WERI-Rb-1 (cell line): ENCODE results near the gene CDC20.
"Not testable (repeated sequence)": the region's sequence is repeated elsewhere in the genome, so short reads cannot be mapped to it uniquely, and the experiment has no call there.

ENCODE experiments used
- DNase-seq: peaks from one replicate; pipeline ENCODE4 v3.0.0-alpha.2; 2020
- H3K27ac ChIP-seq: fragments of 250-450 bp; sonication (Bioruptor Pico); 2 replicates; pipeline ENCODE4 v1.5.1; 2020; ENCODE audit warnings: mild to moderate bottlenecking, moderate library complexity
- H3K27me3 ChIP-seq: fragments of 250-450 bp; sonication (Bioruptor Pico); 2 replicates; pipeline ENCODE4 v1.5.1; 2021; ENCODE audit warnings: mild to moderate bottlenecking, low read depth, moderate library complexity; ENCODE audit not compliant: insufficient read depth, severe bottlenecking
- H3K36me3 ChIP-seq: fragments of 250-450 bp; sonication (Bioruptor Pico); 2 replicates; pipeline ENCODE4 v1.5.1; 2020; ENCODE audit warnings: mild to moderate bottlenecking, moderate library complexity
- H3K4me3 ChIP-seq: 2 replicates; pipeline ENCODE4 v1.5.1; 2011; ENCODE audit warnings: low read depth, mild to moderate bottlenecking, control low read depth, low read length
- H3K9me3 ChIP-seq: fragments of 250-450 bp; sonication (Bioruptor Pico); 2 replicates; pipeline ENCODE4 v1.5.1; 2021; ENCODE audit warnings: mild to moderate bottlenecking, moderate library complexity; ENCODE audit not compliant: severe bottlenecking
- CTCF ChIP-seq: IDR thresholded peaks from 2 replicates; pipeline ENCODE4 v1.5.1; 2011; ENCODE audit warnings: low read depth, mild to moderate bottlenecking, control low read depth, inconsistent platforms, low read length

CDC20 gene

DNA sequence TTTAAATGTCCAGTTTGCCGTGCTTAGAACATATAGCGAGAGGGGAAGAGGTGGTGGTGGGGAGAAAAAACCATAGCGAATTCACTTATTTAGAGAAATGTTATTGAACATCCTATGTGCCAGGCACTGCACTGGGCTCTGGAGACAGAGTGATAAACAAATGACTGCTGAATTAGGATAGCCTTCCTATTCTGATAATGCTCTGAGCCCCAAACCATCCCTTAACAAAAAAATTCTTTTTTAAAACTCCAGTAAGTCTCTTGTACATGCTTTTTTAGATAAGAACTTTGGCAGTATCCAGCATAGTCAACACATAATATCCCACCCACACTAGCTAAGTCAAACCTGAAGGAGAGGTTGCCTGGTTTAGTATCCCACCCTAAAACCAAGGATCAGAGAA lies 39.4 kb downstream of the CDC20 start:
- Histone ChIP-seq H3K36me3 (peaks cover 7% of the 10 kb centered on the region), H3K27me3 (no peaks in the 10 kb centered on the region), H3K27ac (no peak overlapping the region), H3K9me3 (no peaks in the 10 kb centered on the region), H3K4me3 (no peak overlapping the region)
- no peak for TF ChIP-seq CTCF
- no peak for DNase-seq

GRCh38 chr1:43400441-43400840 lies 41.7 kb downstream of the CDC20 start:
- not testable (repeated sequence) for H3K27me3 ChIP-seq, H3K9me3 ChIP-seq, DNase-seq, H3K4me3 ChIP-seq, H3K27ac ChIP-seq
- H3K36me3 ChIP-seq: peaks cover 22% of the 10 kb centered on the region

DNA sequence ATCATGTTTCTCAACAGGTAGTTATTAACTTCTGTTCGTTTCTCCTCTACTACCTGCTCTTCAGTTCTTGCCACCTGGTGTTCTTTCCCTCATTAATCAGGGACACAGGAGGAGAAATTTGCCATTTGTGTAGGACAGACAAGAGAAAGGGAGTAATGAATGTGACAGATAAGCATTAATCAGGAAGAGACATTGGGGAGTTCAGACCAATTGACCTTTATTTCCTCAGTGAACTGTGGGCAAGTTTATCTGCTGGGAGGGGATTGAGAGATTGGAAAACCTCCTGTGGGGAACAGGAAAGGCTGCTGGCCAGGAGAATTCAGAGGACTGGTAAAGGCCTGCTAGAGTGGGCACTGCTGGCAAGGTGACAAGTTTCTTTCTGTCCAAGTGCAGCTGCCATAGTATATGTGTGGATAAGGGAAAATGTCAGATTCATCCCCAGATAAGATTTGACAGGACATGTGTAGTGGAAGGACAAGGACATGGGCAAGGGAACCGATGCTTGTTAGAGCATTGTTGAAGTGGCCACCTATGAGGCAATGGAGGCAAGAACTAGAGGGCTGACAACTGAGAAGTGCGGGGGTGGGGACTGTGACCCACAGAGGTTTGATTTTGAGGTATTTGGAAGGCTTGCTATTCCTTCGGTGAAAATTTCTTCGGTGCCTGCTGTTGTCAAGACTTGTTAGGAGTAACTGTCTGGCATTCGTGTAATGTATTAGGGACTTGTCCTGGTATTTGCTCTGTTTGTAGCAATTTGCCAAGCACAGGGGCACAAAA lies 43.5 kb downstream of the CDC20 start:
- TF ChIP-seq CTCF: no peak
- no peak overlapping the region for H3K27ac ChIP-seq
- H3K9me3 ChIP-seq: no peaks in the 10 kb centered on the region
- no peak overlapping the region for H3K4me3 ChIP-seq
- no peak for DNase-seq
- peaks cover 39% of the 10 kb centered on the region for H3K36me3 ChIP-seq
- no peaks in the 10 kb centered on the region for H3K27me3 ChIP-seq

DNA sequence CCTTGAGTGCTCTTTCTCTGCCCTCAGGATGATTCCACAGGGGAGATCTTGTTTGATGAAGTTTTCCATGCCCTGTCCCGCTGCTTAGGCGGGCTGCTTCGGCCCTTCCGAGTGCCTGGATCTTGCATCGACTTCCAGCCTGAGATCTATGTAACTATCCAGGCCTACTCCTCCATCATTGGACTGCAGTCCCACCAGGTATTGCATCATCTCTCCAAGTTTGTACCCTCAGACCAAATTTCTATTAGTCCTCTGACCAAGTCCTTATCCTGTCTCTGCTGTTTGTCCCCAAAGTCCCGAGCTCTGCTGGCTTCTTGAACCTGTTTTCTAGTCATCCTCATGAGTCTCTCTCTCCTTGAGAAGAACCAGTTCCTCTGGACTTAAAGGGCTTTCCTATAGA lies 45.6 kb downstream of the CDC20 start:
- Histone ChIP-seq H3K4me3 (no peak overlapping the region), H3K36me3 (peaks cover 51% of the 10 kb centered on the region), H3K9me3 (no peaks in the 10 kb centered on the region), H3K27ac (no peak overlapping the region), H3K27me3 (no peaks in the 10 kb centered on the region)
- no peak for DNase-seq
- TF ChIP-seq CTCF: no peak

GRCh38 chr1:43405219-43405875 lies 46.6 kb downstream of the CDC20 start:
- no peak for TF ChIP-seq CTCF
- Histone ChIP-seq H3K4me3 (no peak overlapping the region), H3K27ac (no peak overlapping the region), H3K27me3 (no peaks in the 10 kb centered on the region), H3K9me3 (no peaks in the 10 kb centered on the region), H3K36me3 (peaks cover 58% of the 10 kb centered on the region)
- no peak for DNase-seq

DNA sequence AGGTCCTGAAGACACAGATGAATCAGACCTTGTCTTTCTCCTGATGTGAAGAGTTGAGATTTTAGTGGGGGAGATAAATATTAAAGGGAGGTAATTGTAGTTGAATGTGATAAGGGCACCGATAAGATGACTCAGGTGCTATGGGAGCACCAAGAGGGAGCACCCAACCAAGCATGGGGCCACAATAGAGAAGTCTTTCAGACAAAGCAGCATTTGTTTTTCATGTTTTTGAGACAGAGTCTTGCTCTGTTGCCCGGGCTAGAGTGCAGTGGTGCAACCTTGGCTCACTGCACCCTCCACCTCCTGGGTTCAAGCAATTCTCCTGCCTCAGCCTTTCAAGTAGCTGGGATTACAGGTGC lies 47.1 kb downstream of the CDC20 start:
- Histone ChIP-seq H3K27ac (no peak overlapping the region), H3K4me3 (no peak overlapping the region), H3K36me3 (peaks cover 58% of the 10 kb centered on the region), H3K27me3 (no peaks in the 10 kb centered on the region), H3K9me3 (no peaks in the 10 kb centered on the region)
- no peak for TF ChIP-seq CTCF
- DNase-seq: no peak
